Kidney epithelial cell (primary cell): Measurements from ENCODE around the gene DNMBP. TPM values are rescaled to one million over a fixed set of nuclear protein-coding genes. Genes with fewer than 3 reads are reported as not detected.

Source experiments
- DNase-seq: peaks from one replicate; pipeline ENCODE4 v3.0.0-alpha.2; 2010; ENCODE audit warnings: low read depth
- H3K27me3 ChIP-seq: 2 replicates; pipeline ENCODE4 v1.6.0; 2011; ENCODE audit warnings: low read length; ENCODE audit not compliant: control insufficient read depth, insufficient read depth
- H3K36me3 ChIP-seq: 2 replicates; pipeline ENCODE4 v1.5.1; 2011; ENCODE audit warnings: low read length; ENCODE audit not compliant: control insufficient read depth, insufficient read depth
- H3K4me3 ChIP-seq: 2 replicates; pipeline ENCODE4 v1.5.1; 2011; ENCODE audit warnings: low read depth, mild to moderate bottlenecking, control low read depth, low read length
- CTCF ChIP-seq: IDR thresholded peaks from 2 replicates; pipeline ENCODE4 v1.5.1; 2011; ENCODE audit warnings: mild to moderate bottlenecking, moderate library complexity, low read length, control low read depth, inconsistent platforms; ENCODE audit not compliant: insufficient read depth, poor library complexity, severe bottlenecking
- total RNA-seq: library from RNA; depleted of rRNA; stranded (reverse); fragments of >200 nt; gene quantifications from 2 replicates; pipeline ENCODE4 v1.2.3, GENCODE V29; 2015

The DNMBP gene
- total RNA-seq, 1 donor from 2014 or later = 15.3 TPM

GRCh38 chr10:99836711-99837110 lies 173.0 kb downstream of the DNMBP start:
- Histone ChIP-seq H3K36me3 (no peaks in the 10 kb centered on the region), H3K27me3 (no peaks in the 10 kb centered on the region), H3K4me3 (no peak overlapping the region)
- DNase-seq = no peak
- TF ChIP-seq CTCF = no peak

- DNase-seq = no peak
- Histone ChIP-seq H3K36me3 (no peaks in the 10 kb centered on the region), H3K4me3 (no peak overlapping the region), H3K27me3 (no peaks in the 10 kb centered on the region)
- no peak for TF ChIP-seq CTCF
These were observed 173.8 kb downstream of the DNMBP start for GRCh38 chr10:99835947-99836346.

- peak; percentile 37 for DNase-seq
- no peaks in the 10 kb centered on the region for H3K27me3 ChIP-seq
- no peak overlapping the region for H3K4me3 ChIP-seq
- H3K36me3 ChIP-seq = no peaks in the 10 kb centered on the region
- TF ChIP-seq CTCF = no peak
These were observed 175.3 kb downstream of the DNMBP start for GRCh38 chr10:99834410-99834809.

- Histone ChIP-seq H3K36me3 (no peaks in the 10 kb centered on the region), H3K27me3 (no peaks in the 10 kb centered on the region), H3K4me3 (no peak overlapping the region)
- no peak for DNase-seq
- no peak for TF ChIP-seq CTCF
These were observed 177.3 kb downstream of the DNMBP start for GRCh38 chr10:99832439-99832838.

GRCh38 chr10:99828464-99828863 lies 181.3 kb downstream of the DNMBP start:
- H3K36me3 ChIP-seq = no peaks in the 10 kb centered on the region
- no peak for DNase-seq
- TF ChIP-seq CTCF = no peak
- H3K27me3 ChIP-seq = no peaks in the 10 kb centered on the region
- H3K4me3 ChIP-seq = no peak overlapping the region

- no peaks in the 10 kb centered on the region for H3K27me3 ChIP-seq
- H3K36me3 ChIP-seq = no peaks in the 10 kb centered on the region
- DNase-seq = no peak
- TF ChIP-seq CTCF = no peak
- H3K4me3 ChIP-seq = no peak overlapping the region
These were observed 181.8 kb downstream of the DNMBP start for GRCh38 chr10:99827936-99828335.

Other genes starting within 250 kb of the DNMBP start
- 0.04 and 0.07 TPM in 2 replicates for gene ABCC2, start 227.3 kb downstream of the DNMBP start, total RNA-seq
- gene CPN1, start 71.9 kb upstream of the DNMBP start, total RNA-seq = 0.07 TPM in 1 of 2 replicates, not detected in the other
- 10.3 and 17.7 TPM in 2 replicates for gene ERLIN1, start 176.1 kb upstream of the DNMBP start, total RNA-seq
- 19.7 and 25.9 TPM in 2 replicates for gene CHUK, start 219.6 kb upstream of the DNMBP start, total RNA-seq